T47D (cell line): ENCODE results near the gene ZNF419.
"Not testable (repeated sequence)": the region's sequence is repeated elsewhere in the genome, so short reads cannot be mapped to it uniquely, and the experiment has no call there.

ENCODE experiments used
- DNase-seq, 2 experiments: peaks; one replicate each; pipeline versions ENCODE4 v3.0.0 to v3.0.0-alpha.2; 2011 to 2012; ENCODE audit warnings: low read depth in 1 of 2, low spot score in 1 of 2
- JUND ChIP-seq: IDR thresholded peaks from 2 replicates; pipeline ENCODE4 v1.6.1; 2012; ENCODE audit warnings: low read depth
- in situ Hi-C: cut with HindIII; loops from 2 replicates; pipeline ENCODE4 v1.10.0; 2016; ENCODE audit warnings: low sequenced_read_pairs, low pct_unique_long_range_greater_than_20kb

ZNF419 gene

DNA sequence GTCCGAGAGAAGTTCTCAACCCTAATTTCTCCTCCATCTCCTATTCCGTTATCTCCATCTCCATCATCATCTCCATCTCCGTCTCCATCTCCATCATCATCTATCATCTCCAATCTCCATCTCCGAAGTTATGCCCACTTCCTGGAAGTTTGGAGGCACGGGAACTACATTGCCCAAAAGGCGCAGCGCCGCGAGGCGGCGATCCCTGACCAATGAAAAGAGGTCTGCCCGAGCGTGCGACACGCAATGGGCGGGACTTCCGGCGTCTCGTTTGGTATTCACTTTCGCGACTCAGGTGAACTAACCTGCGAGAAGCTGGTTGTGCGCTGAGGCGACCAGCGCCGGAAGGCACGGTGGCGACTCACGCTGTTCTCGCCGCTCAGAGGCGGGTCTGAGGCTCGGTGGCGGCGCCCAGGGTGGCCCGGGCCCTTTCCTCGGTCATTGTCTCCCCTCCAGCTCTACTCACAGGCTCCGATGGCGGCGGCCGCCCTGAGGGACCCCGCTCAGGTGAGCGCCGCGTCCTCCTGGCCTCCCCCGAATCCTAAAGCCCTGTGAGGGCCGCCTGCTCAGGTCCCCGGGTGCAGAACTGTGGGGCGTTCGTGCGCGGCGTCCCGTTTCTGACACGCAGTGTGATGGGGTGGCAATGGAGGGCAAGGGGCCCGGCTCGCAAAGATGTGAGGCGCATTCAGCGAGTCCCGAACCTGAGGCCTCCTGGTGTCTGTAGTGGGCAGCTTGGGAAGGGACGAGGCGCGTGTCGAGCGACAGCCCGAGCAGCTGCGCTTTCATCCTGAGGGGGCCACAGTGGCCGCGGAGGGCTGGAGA is at the start of gene ZNF419:
ZNF419 (plus strand) TSS at position 274 of the 822 bp plus-strand sequence; CDS start at position 475, 201 bp downstream.
- in situ Hi-C loops, result not testable (repeated sequence)

DNA sequence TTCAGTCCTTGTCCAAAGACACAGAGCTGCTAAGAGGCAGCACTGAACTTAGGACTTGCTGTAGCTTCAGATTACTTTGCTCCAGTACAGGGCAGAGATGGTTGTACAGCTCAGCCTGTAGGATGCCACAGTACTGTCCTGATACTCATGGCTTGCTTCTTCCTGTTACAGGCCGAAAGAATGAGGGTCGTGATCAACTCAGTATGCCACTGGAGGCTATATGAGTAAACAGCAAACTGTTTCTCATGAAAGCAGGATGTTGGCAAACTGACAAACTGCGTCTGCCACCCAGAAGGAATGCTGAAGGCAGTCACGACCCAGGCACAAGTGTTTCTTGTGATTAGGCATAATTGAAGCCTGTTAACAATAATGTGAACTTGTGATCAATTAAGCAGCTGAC is 49.6 kb upstream of the ZNF419 start:
- DNase-seq, result no peak
- TF ChIP-seq JUND, result no peak
- in situ Hi-C loops, result no loop called here

More for the DNA sequence above, at the start of gene ZNF419:
- DNase-seq, result peak; percentile 85 to 93

DNA sequence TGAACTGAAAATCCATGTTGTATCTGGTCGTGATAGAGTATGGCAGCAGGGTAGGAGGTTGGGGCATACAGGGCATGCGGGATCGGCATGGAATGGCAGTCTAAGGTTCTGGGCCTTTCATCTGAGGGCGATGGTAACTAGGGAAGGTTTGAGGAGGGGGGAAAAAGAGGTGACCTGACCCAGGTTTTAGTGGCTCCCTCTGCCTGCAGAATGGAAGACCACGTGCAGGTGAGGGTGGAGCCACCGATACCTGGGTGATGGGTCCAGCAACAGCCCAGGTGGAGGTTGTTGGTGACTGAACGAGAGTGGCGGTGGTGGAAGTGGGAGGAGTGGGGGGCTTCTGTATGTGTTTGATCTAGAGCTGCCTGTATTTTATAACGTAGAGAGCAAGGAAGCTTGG is 48.6 kb upstream of the ZNF419 start:
- in situ Hi-C loops, result no loop called here
- DNase-seq, result no peak
- no peak for TF ChIP-seq JUND

DNA sequence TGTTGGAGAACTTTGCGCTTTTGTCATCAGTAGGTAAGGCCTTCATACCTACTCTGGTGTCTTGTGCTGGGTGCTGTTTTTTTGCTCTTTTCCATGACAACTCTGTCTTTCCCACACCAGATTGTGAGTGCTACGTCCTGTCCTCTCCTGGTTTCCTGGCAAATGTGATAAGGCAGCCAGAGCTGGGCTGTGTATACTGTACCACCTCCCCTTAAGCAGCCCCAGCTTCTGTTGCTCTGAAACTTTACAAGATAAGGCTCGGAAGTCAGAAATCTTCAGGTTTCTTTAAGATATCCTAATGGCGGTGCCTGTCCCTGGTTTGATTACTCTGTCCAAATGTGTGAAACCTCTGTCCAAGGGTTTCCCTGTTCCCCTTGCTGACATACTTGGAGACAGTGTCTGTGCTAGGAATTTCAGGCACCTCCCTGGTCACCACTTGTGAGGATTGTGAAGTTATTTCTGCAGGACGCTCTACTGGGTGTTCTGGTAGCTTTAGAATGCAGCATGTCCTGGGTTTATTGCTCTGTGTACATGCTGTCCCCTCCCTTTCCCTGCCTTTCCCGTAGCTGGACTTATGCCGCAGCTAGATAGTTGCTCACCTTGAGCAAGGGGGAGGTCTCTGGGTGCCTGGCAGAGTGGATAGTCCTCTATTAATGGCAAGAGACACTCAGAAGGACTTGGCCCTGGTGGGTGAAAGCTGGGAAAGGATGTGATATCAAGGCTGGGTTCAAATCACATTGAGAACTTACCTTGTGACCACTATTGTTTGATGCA is 45.4 kb upstream of the ZNF419 start:
- no peak for TF ChIP-seq JUND
- DNase-seq, result no peak
- in situ Hi-C loops, result no loop called here

DNA sequence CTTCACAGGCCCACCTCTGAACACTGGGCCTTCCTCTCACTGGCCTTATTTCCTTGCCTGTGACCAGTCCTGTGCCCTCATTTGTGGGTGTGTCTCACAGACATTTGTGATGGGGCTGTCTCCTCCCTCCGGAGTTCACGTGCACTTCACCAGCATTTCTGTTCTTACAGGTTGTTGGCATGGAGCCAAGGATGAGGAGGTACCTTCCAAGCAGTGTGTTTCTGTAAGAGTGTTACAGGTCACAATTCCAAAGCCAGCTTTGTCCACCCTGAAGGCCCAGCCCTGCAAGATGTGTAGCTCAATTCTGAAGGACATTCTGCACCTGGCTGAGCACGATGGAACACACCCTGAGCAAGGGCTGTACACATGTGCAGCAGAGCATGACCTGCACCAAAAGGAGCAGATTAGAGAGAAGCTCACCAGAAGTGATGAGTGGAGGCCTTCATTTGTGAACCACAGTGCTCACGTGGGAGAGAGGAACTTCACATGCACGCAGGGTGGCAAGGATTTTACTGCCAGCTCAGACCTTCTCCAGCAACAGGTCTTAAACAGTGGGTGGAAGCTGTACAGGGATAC is 44.3 kb upstream of the ZNF419 start:
- in situ Hi-C loops, result no loop called here

DNA sequence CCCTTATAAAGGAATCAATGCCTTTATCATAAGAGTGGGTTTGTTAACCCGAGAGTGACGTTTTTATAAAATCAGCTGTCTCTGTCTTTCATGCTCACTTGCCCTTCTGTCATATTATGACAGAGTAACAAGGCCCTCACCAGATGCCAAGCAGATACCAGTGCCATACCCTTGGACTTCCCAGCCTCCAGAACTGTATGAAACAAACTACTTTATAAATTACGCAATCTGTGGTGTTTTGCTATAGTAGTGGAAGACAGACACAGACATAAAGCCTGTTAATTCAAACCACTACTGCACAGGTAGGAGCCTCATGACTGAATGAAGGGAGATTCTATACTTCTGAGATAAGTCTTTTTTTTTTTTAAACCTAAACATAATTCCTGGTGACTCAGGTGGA is 35.2 kb upstream of the ZNF419 start:
- no peak for TF ChIP-seq JUND
- no peak for DNase-seq
- in situ Hi-C loops, result no loop called here

More for the DNA sequence above, 44.3 kb upstream of the ZNF419 start:
- no peak for TF ChIP-seq JUND
- DNase-seq, result no peak

DNA sequence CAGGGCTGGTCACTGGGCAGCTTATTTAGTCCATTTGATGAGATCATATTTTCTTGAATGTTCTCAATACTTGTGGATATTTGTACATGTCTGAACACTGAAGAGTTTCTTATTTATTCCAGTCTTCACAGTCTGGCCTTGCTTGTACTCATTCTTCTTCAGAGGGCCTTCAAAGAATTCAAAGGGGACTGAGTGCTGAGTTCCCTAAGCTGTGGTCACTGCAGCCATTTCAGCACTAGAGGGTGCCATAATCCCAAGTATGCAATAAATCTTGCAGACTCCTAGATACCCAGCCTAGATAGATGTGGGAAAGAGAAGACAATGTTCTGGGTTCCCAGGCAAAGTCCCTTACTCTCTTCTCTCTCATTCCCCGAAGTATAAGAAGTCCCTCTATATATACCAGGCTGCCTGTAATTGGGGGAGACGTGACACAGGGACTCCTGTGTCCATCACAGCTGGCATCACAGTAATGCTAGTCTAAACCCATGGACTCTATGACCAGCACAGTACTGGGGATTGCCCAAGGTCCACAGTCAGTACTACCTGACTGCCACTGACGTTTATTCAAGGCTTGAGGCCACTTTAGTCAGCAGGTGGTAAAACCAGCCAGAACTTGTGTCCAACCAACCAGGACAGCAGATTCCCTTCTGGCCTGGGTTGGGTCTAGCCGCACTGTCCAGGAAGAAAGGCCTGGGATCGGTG is 21.7 kb upstream of the ZNF419 start:
- DNase-seq, result peak; percentile 13 to 76
- TF ChIP-seq JUND, result no peak
- in situ Hi-C loops, result no loop called here

DNA sequence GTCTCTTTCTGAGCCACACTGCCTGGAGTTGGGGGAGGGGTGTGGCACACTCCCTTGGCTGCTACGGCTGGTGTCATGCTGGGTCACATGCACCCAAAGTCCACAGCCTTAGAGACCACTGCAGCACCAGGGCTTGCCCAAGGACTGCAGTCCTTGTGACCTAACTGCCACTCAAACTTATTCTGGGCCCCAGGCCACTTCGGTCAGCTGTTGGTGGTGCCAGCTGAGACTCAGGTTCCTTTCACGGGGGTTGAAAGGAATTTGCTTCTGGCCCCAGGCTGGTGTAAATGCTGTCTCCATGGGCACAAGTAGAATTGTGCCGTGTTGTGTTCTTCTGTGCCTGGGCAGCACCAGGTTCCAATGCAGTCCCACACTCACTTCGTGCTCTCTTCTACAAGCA is 21.1 kb upstream of the ZNF419 start:
- DNase-seq, result no peak
- in situ Hi-C loops, result no loop called here
- no peak for TF ChIP-seq JUND

DNA sequence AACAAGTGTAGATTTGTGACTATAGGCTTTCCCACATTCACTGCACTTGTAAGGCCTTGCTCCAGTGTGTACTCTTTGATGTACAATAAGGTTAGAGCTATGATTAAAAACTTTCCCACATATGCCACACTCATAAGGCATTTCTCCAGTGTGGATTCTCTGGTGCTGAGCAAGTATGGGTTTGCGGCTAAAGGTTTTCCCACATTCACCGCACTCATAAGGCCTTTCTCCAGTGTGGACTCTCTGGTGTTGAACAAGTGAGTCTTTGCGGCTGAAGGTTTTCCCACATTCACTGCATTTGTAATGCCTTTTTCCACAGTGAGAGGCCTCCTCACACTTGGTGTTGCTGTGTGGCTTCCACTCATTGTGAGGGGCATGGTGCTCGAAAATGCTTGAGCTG is 13.9 kb upstream of the ZNF419 start:
- in situ Hi-C loops, result no loop called here
- no peak for TF ChIP-seq JUND
- peak in 1 of 2 experiments; percentile 11 for DNase-seq

DNA sequence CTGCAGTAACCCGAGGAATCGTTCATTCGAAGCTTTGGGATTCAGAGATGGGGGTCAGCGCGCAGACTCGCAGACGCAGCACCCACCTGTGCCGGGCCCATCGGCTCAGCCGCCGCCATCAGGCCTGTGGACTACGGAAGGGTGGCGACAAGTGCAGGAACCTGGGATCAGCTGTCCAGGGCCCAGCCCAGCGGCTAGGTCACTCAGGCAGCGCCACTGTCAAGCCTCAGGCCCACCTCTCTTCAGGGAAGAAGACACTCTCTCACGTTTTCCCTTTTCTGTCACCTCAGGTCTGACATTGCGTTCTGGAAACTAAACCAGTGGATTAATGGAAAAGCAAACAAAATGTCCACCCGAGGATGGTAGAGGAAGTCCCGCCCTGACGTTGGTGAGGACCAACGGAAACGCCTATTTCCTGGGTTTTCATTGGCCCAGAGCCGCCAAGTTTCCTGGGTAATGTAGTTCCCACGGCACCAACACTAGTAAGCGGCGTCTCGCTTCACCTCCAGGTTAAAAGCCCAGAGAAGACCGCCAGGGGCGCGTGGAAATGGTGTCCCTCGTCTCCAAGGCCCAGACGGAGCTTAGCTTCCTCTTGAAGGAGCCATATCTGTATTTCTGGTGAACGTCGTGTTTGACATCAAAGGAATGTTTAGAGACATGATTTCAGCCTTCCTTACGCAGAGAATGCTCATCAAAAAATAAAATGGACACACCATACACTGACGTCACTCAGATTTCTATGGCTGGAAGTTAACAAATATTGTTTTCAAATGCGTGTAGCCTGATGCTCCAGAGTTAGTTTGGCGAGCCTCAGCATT is 10.2 kb upstream of the ZNF419 start, which contains the start of gene ZNF772:
ZNF772 (minus strand) TSS at position 376 of the 818 bp plus-strand sequence; CDS start at position 119, 257 bp downstream.
- in situ Hi-C loops, result no loop called here
- TF ChIP-seq JUND, result no peak
- peak; percentile 89 to 95 for DNase-seq

DNA sequence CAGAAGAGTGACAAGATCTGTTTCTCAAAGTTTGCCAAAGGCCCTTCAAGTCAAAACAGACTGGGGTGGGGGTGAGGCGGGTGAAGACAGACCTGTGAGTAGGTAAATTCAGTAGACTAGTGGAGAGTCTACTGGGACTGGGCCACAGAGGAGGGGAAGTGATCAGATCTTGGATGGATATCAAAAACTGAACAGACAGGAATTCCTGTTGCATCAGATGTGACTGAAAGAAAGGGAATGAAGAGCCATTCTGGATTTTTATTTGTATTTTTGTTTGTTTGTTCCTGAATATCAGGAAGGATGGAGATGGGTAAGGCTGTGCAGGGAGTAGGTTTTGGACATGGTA is 722 bp downstream of the ZNF419 start:
- DNase-seq, in situ Hi-C loops: not testable (repeated sequence)

DNA sequence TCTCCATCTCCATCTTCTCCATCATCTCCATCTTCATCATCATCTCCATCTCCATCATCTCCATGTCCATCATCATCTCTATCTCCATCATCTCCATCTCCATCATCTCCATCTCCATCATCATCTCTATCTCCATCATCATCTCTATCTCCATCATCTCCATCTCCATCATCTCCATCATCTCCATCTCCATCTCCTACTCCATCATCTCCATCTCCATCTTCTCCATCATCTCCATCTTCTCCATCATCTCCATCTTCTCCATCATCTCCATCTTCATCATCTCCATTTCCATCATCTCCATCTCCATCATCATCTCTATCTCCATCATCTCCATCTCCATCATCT is 11.8 kb downstream of the ZNF419 start:
- DNase-seq, in situ Hi-C loops: not testable (repeated sequence)

DNA sequence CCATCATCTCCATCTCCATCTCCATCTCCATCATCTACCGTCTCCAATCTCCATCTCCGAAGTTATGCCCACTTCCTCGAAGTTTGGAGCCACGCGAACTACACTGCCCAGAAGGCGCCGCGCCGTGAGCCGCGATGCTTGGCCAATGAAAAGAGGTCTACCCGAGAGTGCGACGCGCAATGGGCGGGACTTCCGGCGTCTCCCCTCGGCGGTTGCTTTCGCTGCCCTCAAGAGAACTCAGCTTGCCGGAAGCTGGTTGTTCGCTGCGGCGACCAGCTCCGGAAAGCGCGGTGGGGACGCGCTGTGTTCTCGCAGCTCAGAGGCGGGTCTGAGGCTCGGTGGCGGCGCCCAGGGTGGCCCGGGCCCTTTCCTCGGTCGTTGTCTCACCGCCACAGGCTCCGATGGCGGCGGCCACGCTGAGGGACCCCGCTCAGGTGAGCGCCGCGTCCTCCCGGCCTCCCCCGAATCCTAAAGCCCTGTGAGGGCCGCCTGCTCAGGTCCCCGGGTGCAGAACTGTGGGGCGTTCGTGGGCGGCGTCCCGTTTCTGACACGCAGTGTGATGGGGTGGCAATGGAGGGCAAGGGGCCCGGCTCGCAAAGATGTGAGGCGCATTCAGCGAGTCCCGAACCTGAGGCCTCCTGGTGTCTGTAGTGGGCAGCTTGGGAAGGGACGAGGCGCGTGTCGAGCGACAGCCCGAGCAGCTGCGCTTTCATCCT is 12.3 kb downstream of the ZNF419 start, which contains the start of gene ZNF773:
ZNF773 (plus strand) TSS at position 259 of the 716 bp plus-strand sequence; CDS start at position 402, 143 bp downstream.
- in situ Hi-C loops, result not testable (repeated sequence)
- peak; percentile 65 to 94 for DNase-seq

DNA sequence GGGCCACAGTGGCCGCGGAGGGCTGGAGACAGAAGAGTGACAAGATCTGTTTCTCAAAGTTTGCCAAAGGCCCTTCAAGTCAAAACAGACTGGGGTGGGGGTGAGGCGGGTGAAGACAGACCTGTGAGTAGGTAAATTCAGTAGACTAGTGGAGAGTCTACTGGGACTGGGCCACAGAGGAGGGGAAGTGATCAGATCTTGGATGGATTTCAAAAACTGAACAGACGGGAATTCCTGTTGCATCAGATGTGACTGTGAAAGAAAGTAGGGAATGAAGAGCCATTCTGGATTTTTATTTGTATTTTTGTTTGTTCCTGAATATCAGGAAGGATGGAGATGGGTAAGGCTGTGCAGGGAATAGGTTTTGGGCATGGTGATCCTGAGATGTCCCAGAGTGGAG is 12.8 kb downstream of the ZNF419 start:
- in situ Hi-C loops, result not testable (repeated sequence)
- DNase-seq, result peak in 1 of 2 experiments; percentile 37
